DMS 273 (cell line): ENCODE measurements around the gene EVC.

Source experiments
- DNase-seq: peaks from one replicate; lab custom pipeline; 2025; ENCODE audit not compliant: unreplicated experiment; lab: John Stamatoyannopoulos, UW

The EVC gene

GRCh38 chr4:5754529-5754881 is 43.5 kb downstream of the EVC start:
- no peak for DNase-seq

- DNase-seq = no peak
These were observed 44.2 kb downstream of the EVC start for GRCh38 chr4:5755161-5755560.

- no peak for DNase-seq
These were observed 44.7 kb downstream of the EVC start for GRCh38 chr4:5755679-5756078.

GRCh38 chr4:5756271-5756670 is 45.3 kb downstream of the EVC start:
- DNase-seq = no peak

GRCh38 chr4:5757091-5757490 is 46.1 kb downstream of the EVC start:
- DNase-seq = no peak

GRCh38 chr4:5757536-5757935 is 46.5 kb downstream of the EVC start:
- DNase-seq = no peak

- DNase-seq = no peak
These were observed 47.0 kb downstream of the EVC start for GRCh38 chr4:5757954-5758353.

- no peak for DNase-seq
These were observed 47.7 kb downstream of the EVC start for GRCh38 chr4:5758741-5759140.

- no peak for DNase-seq
These were observed 48.5 kb downstream of the EVC start for GRCh38 chr4:5759236-5760075.

GRCh38 chr4:5760246-5760645 is 49.2 kb downstream of the EVC start:
- no peak for DNase-seq

- DNase-seq = no peak
These were observed 50.0 kb downstream of the EVC start for GRCh38 chr4:5760936-5761480.

- no peak for DNase-seq
These were observed 59.0 kb downstream of the EVC start for GRCh38 chr4:5770051-5770450.

- no peak for DNase-seq
These were observed 61.7 kb downstream of the EVC start for GRCh38 chr4:5772528-5773270.

GRCh38 chr4:5773271-5773555 is 62.2 kb downstream of the EVC start:
- DNase-seq = peak; percentile 20

- peak; percentile 25 for DNase-seq
These were observed 63.5 kb downstream of the EVC start for GRCh38 chr4:5774416-5775036.

- no peak for DNase-seq
These were observed 65.5 kb downstream of the EVC start for GRCh38 chr4:5776510-5776909.

- no peak for DNase-seq
These were observed 70.0 kb downstream of the EVC start for GRCh38 chr4:5780831-5781480.

- no peak for DNase-seq
These were observed 70.7 kb downstream of the EVC start for GRCh38 chr4:5781691-5782090.

- DNase-seq = no peak
These were observed 72.0 kb downstream of the EVC start for GRCh38 chr4:5782829-5783476.

- DNase-seq = no peak
These were observed 72.5 kb downstream of the EVC start for GRCh38 chr4:5783486-5783885.

- no peak for DNase-seq
These were observed 73.0 kb downstream of the EVC start for GRCh38 chr4:5784021-5784420.
